Measurements from ENCODE around the gene OPCML. TPM values are rescaled to one million over a fixed set of nuclear protein-coding genes. Genes with fewer than 3 reads are reported as not detected.

The OPCML gene
- total RNA-seq, 1 experiment from 2014 or later, result 0.94 TPM

- H3T11ph ChIP-seq (ENCODE audit: low read length), result no peak overlapping the region
- no peak overlapping the region for H4K91ac ChIP-seq (ENCODE audit: insufficient read length, low read depth, low read length)
- H3K27me3 ChIP-seq (ENCODE audit: insufficient read depth, low read length), result no peaks in the 10 kb centered on the region
- H3K23ac ChIP-seq (ENCODE audit: insufficient read length, low read depth, low read length), result no peak overlapping the region
- no peak overlapping the region for H3K4me3 Mint-ChIP-seq
- no peak overlapping the region for H2BK15ac ChIP-seq (ENCODE audit: low read depth, low read length)
- no peaks in the 10 kb centered on the region for H3K23me2 ChIP-seq (ENCODE audit: insufficient read length, low read depth, low read length, poor library complexity, severe bottlenecking)
- no peak overlapping the region for H3K4ac ChIP-seq (ENCODE audit: low read depth, low read length)
- H4K20me1 ChIP-seq (ENCODE audit: control insufficient read depth, insufficient read depth, insufficient read length), result no peaks in the 10 kb centered on the region
- no peak overlapping the region for H4K5ac ChIP-seq (ENCODE audit: insufficient read length, low read depth, low read length)
- H3K4me2 ChIP-seq (ENCODE audit: insufficient read depth, insufficient read length, low read length), result no peak overlapping the region
- H3K4me1 Mint-ChIP-seq, result peaks cover 4 to 5% of the 10 kb centered on the region in 2 experiments; a peak in 3 of 4 replicates
- H2BK12ac ChIP-seq (ENCODE audit: insufficient read length, low read depth, low read length), result no peak overlapping the region
- H3K9me3 Mint-ChIP-seq, result no peaks in the 10 kb centered on the region
- H3K9me3 ChIP-seq (ENCODE audit: control insufficient read depth, low read depth, low read length), result no peaks in the 10 kb centered on the region
- H3K79me2 ChIP-seq (ENCODE audit: insufficient read depth, low read length), result no peaks in the 10 kb centered on the region
- no peak overlapping the region for H3K18ac ChIP-seq (ENCODE audit: insufficient read length, low read depth, low read length)
- no peak overlapping the region for H2BK20ac ChIP-seq (ENCODE audit: low read depth, low read length, poor library complexity, severe bottlenecking)
- H2AK5ac ChIP-seq (ENCODE audit: insufficient read length, low read length), result no peak overlapping the region
- no peak overlapping the region for H3K27ac ChIP-seq (ENCODE audit: insufficient read length, low read depth, low read length)
- no peaks in the 10 kb centered on the region for H3K4me1 ChIP-seq (ENCODE audit: insufficient read depth, low read length)
- no peak overlapping the region for H3K9ac ChIP-seq (ENCODE audit: extremely low read depth, insufficient read length, low read length)
- H2BK120ac ChIP-seq (ENCODE audit: low read depth, low read length, poor library complexity, severe bottlenecking), result no peak overlapping the region
- H2AFZ ChIP-seq (ENCODE audit: low read length), result no peak overlapping the region
- WGBS (ENCODE audit: extremely low coverage, insufficient read length, low lambda C conversion rate), result no CpG with 5 or more reads among the region's 2 CpGs
- no peak overlapping the region for H3K27ac Mint-ChIP-seq
- no peaks in the 10 kb centered on the region for H3K79me1 ChIP-seq (ENCODE audit: insufficient read depth, low read depth, low read length, poor library complexity, severe bottlenecking)
- no peak overlapping the region for H2BK5ac ChIP-seq (ENCODE audit: insufficient read length, low read length)
- H3K36me3 Mint-ChIP-seq (ENCODE audit: insufficient read depth in 1 of 3, low read depth in 3 of 3), result no peaks in the 10 kb centered on the region; a peak in 1 of 7 replicates
- H3K27me3 Mint-ChIP-seq (ENCODE audit: low read depth), result no peaks in the 10 kb centered on the region; the same call in 1 of the 2 replicates
- no peak for DNase-seq
- no peak overlapping the region for H3K56ac ChIP-seq (ENCODE audit: insufficient read length, low read depth, low read length)
- TF ChIP-seq, protein P1, sequence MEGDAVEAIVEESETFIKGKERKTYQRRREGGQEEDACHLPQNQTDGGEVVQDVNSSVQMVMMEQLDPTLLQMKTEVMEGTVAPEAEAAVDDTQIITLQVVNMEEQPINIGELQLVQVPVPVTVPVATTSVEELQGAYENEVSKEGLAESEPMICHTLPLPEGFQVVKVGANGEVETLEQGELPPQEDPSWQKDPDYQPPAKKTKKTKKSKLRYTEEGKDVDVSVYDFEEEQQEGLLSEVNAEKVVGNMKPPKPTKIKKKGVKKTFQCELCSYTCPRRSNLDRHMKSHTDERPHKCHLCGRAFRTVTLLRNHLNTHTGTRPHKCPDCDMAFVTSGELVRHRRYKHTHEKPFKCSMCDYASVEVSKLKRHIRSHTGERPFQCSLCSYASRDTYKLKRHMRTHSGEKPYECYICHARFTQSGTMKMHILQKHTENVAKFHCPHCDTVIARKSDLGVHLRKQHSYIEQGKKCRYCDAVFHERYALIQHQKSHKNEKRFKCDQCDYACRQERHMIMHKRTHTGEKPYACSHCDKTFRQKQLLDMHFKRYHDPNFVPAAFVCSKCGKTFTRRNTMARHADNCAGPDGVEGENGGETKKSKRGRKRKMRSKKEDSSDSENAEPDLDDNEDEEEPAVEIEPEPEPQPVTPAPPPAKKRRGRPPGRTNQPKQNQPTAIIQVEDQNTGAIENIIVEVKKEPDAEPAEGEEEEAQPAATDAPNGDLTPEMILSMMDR (conservative IDR thresholded peaks at IDR 0.05), result no peak
- no peak overlapping the region for H3K14ac ChIP-seq (ENCODE audit: insufficient read depth, low read length)
- no peak overlapping the region for H4K8ac ChIP-seq (replicated peaks; ENCODE audit: insufficient read length, low read depth, low read length)
Observed at GRCh38 chr11:132604431-132604830, 927.9 kb downstream of the OPCML start.

Data from H9 (cell line).